ENCODE data around the gene SASH1. TPM values are rescaled to one million over a fixed set of nuclear protein-coding genes. Genes with fewer than 3 reads are reported as not detected.

SASH1 gene
- total RNA-seq, 2 donors from 2014 or later, result 77.0 to 82.3 TPM

DNA sequence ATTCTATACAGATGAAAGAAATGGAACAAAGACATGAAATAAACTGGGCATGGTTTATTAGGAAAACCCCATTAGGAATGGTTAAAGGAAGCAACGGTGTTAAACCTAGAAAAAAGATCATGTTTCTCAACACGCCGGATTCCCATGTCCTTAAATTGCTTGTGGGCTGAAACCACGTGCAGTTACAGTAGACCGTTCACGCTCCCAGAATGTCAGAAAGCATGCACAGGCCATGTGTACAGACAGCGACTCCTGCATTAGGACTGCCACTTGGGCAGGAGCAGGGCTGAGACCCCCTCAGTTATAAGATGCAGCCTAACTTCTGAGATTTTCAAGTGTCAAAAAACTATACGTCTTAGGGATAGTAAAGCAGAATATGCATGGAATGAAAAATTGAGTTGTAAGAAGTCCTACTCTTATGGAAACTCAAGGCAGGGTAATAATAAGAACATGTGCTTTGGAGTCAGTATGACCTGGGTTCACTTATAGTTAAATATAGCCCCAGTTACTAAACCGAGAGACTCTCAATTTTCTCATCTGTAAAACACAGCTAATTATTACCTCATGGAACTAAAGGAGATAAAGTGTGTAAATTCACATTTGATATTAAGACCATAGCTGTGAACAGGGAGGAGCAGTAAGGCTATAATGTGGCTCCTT, 230.2 kb downstream of the SASH1 start:
- no peak for ATAC-seq (ENCODE audit: insufficient number of reproducible peaks, low FRiP score, low read depth)
- no peak for DNase-seq (ENCODE audit: low spot score)
- H3K27me3 ChIP-seq (replicated peaks; ENCODE audit: insufficient read depth), result no peaks in the 10 kb centered on the region
- H3K27ac ChIP-seq, result no peak overlapping the region
- TF ChIP-seq, protein P1, sequence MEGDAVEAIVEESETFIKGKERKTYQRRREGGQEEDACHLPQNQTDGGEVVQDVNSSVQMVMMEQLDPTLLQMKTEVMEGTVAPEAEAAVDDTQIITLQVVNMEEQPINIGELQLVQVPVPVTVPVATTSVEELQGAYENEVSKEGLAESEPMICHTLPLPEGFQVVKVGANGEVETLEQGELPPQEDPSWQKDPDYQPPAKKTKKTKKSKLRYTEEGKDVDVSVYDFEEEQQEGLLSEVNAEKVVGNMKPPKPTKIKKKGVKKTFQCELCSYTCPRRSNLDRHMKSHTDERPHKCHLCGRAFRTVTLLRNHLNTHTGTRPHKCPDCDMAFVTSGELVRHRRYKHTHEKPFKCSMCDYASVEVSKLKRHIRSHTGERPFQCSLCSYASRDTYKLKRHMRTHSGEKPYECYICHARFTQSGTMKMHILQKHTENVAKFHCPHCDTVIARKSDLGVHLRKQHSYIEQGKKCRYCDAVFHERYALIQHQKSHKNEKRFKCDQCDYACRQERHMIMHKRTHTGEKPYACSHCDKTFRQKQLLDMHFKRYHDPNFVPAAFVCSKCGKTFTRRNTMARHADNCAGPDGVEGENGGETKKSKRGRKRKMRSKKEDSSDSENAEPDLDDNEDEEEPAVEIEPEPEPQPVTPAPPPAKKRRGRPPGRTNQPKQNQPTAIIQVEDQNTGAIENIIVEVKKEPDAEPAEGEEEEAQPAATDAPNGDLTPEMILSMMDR (IDR thresholded peaks at IDR 0.05), result no peak
- H3K4me3 ChIP-seq, result no peak overlapping the region
- H3K4me1 ChIP-seq (ENCODE audit: control insufficient read depth in 1 of 2, low read depth in 2 of 2), result no peaks in the 10 kb centered on the region
- H3K9me3 ChIP-seq, result no peaks in the 10 kb centered on the region
- no peaks in the 10 kb centered on the region for H3K36me3 ChIP-seq

DNA sequence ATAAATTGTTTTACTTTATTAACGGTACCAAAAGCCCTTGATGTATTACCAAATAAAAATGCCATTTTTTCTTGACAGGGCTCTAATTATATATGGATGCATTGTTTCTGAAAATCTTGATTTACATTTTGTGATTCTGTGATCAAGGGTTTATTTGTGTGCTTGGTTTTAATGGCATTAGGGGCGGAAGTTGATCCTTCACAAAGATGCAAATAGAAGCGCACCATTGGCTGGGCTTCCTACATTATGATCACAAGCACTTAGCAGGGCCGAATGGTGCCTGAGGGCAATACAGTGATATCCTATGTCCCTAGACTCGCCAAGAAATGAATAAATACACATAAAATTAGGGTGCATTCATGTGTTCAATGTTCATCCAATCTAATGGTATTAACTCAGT, 231.3 kb downstream of the SASH1 start:
- ATAC-seq (ENCODE audit: insufficient number of reproducible peaks, low FRiP score, low read depth), result no peak
- Histone ChIP-seq H3K27me3 (replicated peaks; ENCODE audit: insufficient read depth) (no peaks in the 10 kb centered on the region), H3K4me3 (no peak overlapping the region), H3K36me3 (no peaks in the 10 kb centered on the region), H3K4me1 (ENCODE audit: control insufficient read depth in 1 of 2, low read depth in 2 of 2) (peaks cover 0 to 7% of the 10 kb centered on the region in 2 donors), H3K9me3 (no peaks in the 10 kb centered on the region), H3K27ac (no peak overlapping the region)
- TF ChIP-seq, protein P1 (IDR thresholded peaks at IDR 0.05), result no peak
- DNase-seq (ENCODE audit: low spot score), result no peak

DNA sequence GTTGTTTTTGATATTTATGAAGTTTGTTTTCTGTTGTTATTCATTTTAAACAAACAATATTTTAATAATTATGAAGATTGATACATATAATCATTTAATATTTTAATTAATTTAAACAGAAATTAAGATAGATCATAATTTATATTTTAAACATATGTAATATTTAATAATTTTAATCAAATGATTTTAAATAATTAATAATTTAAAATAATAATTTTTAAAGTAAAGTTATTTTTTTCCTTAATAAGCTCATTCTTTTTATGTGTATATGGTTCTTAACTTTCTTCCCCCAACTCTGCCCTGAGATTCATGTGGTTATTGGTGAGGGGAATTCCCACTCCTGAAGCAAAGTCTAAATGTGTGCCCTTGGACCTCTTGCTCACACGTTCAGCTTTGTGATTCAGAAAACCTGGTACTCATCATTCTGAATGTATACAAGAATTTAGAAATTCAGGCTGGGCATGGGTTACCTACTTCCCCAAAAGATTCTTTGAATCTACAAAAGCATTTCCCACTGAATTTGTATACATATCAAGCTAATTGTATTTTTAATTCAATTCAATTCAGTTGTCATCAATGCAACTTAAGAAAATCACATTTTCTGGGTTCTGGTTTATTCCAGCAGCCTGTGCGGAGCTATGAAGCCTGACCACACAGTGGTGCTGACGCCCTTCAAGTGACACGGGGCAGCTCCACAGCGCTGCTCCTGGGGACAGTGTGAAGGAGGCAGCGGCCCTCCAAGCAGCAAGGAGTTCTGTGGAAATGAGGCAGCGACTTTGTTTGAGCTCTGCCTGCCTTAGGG, 235.2 kb downstream of the SASH1 start:
- DNase-seq (ENCODE audit: low spot score) (no peak), ATAC-seq (ENCODE audit: insufficient number of reproducible peaks, low FRiP score, low read depth) (peak; percentile 69)
- Histone ChIP-seq H3K27ac (no peak overlapping the region), H3K36me3 (no peaks in the 10 kb centered on the region), H3K9me3 (no peaks in the 10 kb centered on the region), H3K4me1 (ENCODE audit: control insufficient read depth in 1 of 2, low read depth in 2 of 2) (peaks cover 0 to 7% of the 10 kb centered on the region in 2 donors), H3K27me3 (replicated peaks; ENCODE audit: insufficient read depth) (no peaks in the 10 kb centered on the region), H3K4me3 (no peak overlapping the region)
- TF ChIP-seq, protein P1 (IDR thresholded peaks at IDR 0.05), result peak; percentile 85

DNA sequence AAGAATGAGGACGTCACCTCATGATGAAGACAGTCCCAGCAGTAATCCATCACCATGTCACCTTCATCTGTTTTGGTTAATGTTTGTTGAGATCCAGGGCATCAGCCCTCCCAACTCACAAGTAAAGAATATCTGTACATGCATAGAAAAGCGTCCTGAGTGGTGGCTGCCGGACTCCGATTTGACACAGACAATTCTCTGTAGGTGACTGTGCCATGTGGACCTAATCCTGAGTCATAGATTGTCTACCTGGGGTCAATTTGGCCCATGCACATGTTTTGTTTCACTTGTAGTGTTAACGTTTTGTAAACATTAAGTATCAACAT, 235.8 kb downstream of the SASH1 start:
- peaks cover 0 to 7% of the 10 kb centered on the region in 2 donors for H3K4me1 ChIP-seq (ENCODE audit: control insufficient read depth in 1 of 2, low read depth in 2 of 2)
- H3K9me3 ChIP-seq, result no peaks in the 10 kb centered on the region
- no peaks in the 10 kb centered on the region for H3K27me3 ChIP-seq (replicated peaks; ENCODE audit: insufficient read depth)
- no peak for DNase-seq (ENCODE audit: low spot score)
- no peak overlapping the region for H3K27ac ChIP-seq
- TF ChIP-seq, protein P1 (IDR thresholded peaks at IDR 0.05), result no peak
- no peaks in the 10 kb centered on the region for H3K36me3 ChIP-seq
- ATAC-seq (ENCODE audit: insufficient number of reproducible peaks, low FRiP score, low read depth), result no peak
- H3K4me3 ChIP-seq, result no peak overlapping the region

DNA sequence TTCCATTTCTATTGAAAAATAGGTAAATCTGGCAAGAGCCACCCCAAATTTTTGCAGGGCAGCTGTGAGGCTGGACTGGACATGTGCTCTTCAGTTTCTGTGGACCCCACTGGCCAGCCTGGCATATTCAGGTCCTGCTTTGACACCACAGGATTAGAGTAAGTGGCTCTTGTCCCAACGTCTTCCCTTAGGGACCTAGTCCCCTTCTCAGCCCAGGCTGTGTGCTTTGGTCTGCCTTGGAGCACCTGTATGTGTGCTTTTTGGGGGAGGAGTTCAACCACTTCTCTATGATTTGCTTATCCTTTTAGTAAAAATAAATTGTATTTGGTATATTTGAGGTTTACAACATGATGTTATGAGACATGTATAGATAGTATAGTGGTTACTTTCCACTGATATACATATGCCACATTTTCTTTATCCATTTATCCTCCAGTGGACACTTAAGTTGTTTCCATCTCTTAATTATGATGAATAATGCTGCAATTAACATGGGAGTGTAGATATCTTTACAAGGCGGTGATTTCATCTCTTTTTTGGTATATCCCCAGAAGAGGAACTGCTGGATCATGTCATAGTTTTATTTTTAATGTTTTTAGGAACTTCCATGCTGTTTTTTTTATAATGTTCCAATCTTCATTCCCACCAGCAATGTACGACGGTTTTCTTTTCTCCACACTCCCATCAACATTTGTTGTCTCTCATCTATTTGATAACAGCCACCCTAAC, 236.4 kb downstream of the SASH1 start:
- H3K36me3 ChIP-seq, result no peaks in the 10 kb centered on the region
- H3K27me3 ChIP-seq (replicated peaks; ENCODE audit: insufficient read depth), result no peaks in the 10 kb centered on the region
- peaks cover 0 to 7% of the 10 kb centered on the region in 2 donors for H3K4me1 ChIP-seq (ENCODE audit: control insufficient read depth in 1 of 2, low read depth in 2 of 2)
- no peaks in the 10 kb centered on the region for H3K9me3 ChIP-seq
- no peak overlapping the region for H3K4me3 ChIP-seq
- TF ChIP-seq, protein P1 (IDR thresholded peaks at IDR 0.05), result no peak
- DNase-seq (ENCODE audit: low spot score) (no peak), ATAC-seq (ENCODE audit: insufficient number of reproducible peaks, low FRiP score, low read depth) (no peak)
- no peak overlapping the region for H3K27ac ChIP-seq

Data from thoracic aorta (tissue), 2 donors.